Mesodermal cell (in vitro differentiated cells): Measurements from ENCODE around the gene BMP10.
"Not testable (repeated sequence)": the region's sequence is repeated elsewhere in the genome, so short reads cannot be mapped to it uniquely, and the experiment has no call there.

Source experiments
- H3K27ac ChIP-seq: 2 replicates; pipeline ENCODE4 v1.7.0; 2013; ENCODE audit warnings: mild to moderate bottlenecking, low read depth, low read length, moderate library complexity; ENCODE audit not compliant: severe bottlenecking
- H3K36me3 ChIP-seq: 2 replicates; pipeline ENCODE4 v1.7.1; 2013; ENCODE audit warnings: mild to moderate bottlenecking, low read length, moderate library complexity; ENCODE audit not compliant: control insufficient read depth, insufficient read depth
- H3K4me1 ChIP-seq: one replicate; pipeline ENCODE4 v1.7.1; 2013; ENCODE audit warnings: mild to moderate bottlenecking, low read length; ENCODE audit not compliant: insufficient read depth, control insufficient read depth, poor library complexity, severe bottlenecking
- H3K4me3 ChIP-seq: 2 replicates; pipeline ENCODE4 v1.7.0; 2013; ENCODE audit warnings: low read length, control low read depth, mild to moderate bottlenecking; ENCODE audit not compliant: insufficient read depth, poor library complexity, severe bottlenecking; ENCODE audit errors: extremely low read depth
- H3K9me3 ChIP-seq: 2 replicates; pipeline ENCODE4 v1.7.1; 2013; ENCODE audit warnings: mild to moderate bottlenecking, low read length, moderate library complexity; ENCODE audit not compliant: control insufficient read depth
- WGBS, 2 experiments: methylation state at CpG; one replicate each; pipeline ENCODE4 v1.1.5; 2013; ENCODE audit warnings: missing lambda C conversion rate in 2 of 2; ENCODE audit not compliant: insufficient coverage in 2 of 2; 5-methylcytosine and 5-hydroxymethylcytosine counted together

Gene BMP10

DNA sequence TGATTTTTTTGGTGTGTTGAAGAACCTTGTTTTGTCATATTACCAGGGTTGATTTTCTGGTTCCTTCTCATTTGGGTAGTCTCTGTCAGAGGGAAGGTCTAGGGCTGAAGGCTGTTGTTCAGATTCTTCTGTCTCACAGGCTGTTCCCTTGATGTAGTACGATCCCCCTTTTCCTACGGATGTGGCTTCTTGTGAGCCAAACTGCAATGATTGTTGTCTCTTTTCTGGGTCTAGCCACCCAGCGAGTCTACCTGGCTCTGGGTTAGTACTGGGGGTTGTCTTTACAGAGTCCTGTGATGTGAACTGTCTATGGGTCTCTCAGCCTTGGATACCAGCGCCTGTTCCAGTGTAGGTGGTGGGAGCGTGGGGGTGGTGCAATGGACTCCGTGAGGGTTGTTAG is 24.8 kb upstream of the BMP10 start:
- not testable (repeated sequence) for H3K4me3 ChIP-seq, H3K9me3 ChIP-seq, H3K36me3 ChIP-seq, H3K27ac ChIP-seq, H3K4me1 ChIP-seq
- WGBS, 2 experiments: 100% methylated on average over 2 to 3 of the region's 6 CpGs

DNA sequence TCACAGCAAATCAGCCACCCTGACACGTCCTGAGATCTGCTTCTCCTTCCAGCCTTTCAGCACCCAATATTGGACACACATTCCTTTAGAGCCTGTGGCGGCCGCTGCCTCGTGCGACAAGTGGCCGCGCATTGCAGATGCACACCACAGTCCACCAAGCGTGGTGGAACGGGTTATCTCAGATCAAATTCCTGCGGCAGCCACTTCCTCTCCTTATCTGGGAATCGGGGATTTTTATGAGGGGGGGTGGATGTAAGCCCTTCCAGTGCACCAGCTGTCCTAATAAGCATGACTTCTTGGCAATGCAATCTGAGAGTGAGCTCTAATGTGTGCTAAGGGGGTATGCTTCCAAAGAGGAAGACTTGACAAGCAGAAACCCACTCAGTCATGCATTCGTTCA is 18.3 kb upstream of the BMP10 start:
- WGBS, 2 experiments: 91 to 94% methylated on average over 8 to 11 of the region's 12 CpGs

DNA sequence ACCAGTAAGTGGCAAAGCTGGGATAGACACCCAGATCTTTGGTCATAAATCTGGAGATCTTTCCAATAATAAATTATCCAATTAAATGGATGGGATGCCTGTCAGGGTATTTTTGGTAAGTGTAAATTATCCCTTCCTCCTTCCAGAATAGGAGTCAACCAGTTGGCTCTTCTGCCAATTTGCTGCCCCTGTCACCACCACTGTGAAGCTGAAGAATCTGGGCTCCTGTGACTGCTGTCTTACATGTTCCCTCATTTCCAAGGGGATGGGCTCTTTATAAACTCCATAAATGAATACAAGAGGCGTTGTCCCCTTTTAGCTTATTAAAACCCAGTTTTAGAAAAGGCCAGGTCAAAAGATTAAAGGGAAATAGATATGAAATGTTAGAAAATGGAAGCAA is 17.8 kb upstream of the BMP10 start:
- no CpG with 5 or more reads among the region's 1 CpG for WGBS, 2 experiments
- H3K4me1 ChIP-seq: peaks cover 8% of the 10 kb centered on the region
- no peaks in the 10 kb centered on the region for H3K36me3 ChIP-seq
- no peak overlapping the region for H3K27ac ChIP-seq
- no peak overlapping the region for H3K4me3 ChIP-seq
- no peaks in the 10 kb centered on the region for H3K9me3 ChIP-seq

More for the DNA sequence above, 18.3 kb upstream of the BMP10 start:
- Histone ChIP-seq H3K4me3 (no peak overlapping the region), H3K4me1 (peaks cover 8% of the 10 kb centered on the region), H3K9me3 (no peaks in the 10 kb centered on the region), H3K36me3 (no peaks in the 10 kb centered on the region), H3K27ac (peak overlapping the region; percentile 10)

DNA sequence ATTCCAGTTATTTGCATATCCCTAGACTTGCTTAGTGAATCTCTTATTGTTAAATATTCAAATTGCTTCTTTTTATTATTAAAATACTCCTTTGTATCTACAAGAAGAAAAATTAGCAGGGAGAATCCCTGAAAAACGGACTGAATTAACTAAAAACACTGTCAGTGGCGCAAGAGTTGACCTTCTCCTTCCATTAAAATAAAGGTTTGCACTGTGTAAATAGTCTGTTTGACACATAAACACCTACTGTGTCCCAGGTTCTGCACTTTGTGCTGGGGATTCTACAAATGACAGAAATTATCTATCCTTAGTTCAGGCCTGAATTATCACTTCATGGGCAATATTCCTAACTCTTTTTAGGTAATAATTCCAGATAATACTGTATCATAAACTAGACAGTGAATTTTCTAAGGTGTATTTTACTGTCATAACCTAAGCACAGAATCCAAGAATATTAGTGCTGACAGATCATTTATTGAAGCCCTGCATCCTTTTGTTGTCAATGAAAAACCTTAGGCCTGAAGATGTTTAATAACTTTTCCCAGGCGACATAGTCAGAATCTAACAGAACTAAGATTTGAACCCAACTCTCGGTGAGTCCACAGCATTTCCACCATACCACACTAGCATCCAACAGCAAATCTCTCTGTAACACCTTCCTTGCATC is 17.0 kb upstream of the BMP10 start:
- H3K4me1 ChIP-seq: peaks cover 8% of the 10 kb centered on the region
- H3K36me3 ChIP-seq: no peaks in the 10 kb centered on the region
- no peak overlapping the region for H3K27ac ChIP-seq
- 90 to 95% methylated on average over 2 to 4 of the region's 4 CpGs for WGBS, 2 experiments
- H3K4me3 ChIP-seq: no peak overlapping the region
- H3K9me3 ChIP-seq: no peaks in the 10 kb centered on the region

DNA sequence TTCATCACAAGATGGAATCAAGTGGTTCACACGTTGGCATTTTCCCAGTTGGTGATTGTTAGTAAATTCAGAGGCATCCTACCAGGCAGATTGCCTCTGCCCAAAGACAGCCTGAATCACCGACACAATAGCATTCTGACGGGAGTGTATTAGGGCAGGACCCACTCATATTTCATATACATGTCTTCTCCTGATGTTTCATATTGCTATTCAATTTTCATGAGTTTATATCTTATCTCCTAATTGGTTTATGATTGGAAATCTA is 14.5 kb upstream of the BMP10 start:
- WGBS, 2 experiments: 17 to 40% methylated on average over 1 of the region's 3 CpGs
- Histone ChIP-seq H3K36me3 (no peaks in the 10 kb centered on the region), H3K4me3 (no peak overlapping the region), H3K9me3 (no peaks in the 10 kb centered on the region), H3K27ac (no peak overlapping the region), H3K4me1 (peaks cover 8% of the 10 kb centered on the region)

DNA sequence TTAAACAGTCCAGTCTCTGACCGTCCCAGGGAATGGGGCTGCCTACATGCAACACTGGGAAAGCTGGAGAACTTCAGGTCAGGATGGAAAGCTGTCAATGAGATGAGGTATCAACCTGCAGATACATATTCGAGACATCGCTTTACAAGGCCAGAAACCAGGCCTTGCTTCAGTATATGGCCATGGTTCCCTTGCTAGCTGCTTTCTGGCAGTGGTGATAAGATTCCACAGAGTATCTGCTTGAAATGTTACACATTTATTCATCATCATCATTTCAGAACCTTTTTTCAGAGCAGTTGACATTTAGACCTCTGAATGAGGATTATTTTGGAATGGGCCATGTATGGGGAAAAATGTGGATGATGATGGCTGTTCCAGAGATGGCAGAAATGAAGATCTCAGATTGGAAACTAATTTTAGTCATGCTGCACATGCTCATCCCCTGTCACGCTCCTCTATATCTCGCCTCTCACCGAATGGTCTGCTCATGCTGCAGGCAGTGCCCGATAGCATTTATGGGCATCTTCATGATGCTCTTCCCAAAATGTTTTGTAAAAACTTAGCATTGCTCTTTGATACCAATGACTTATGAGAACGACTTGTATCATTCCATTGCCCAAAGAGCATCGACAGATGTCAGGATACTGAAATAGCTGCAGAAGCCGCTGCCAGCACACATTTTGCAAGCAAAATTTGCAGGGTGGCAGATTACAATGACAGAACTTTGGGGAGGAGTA is 14.0 kb upstream of the BMP10 start:
- H3K36me3 ChIP-seq: no peaks in the 10 kb centered on the region
- H3K4me1 ChIP-seq: peaks cover 13% of the 10 kb centered on the region
- 91 to 97% methylated on average over 10 of the region's 10 CpGs for WGBS, 2 experiments
- no peaks in the 10 kb centered on the region for H3K9me3 ChIP-seq
- H3K27ac ChIP-seq: no peak overlapping the region
- no peak overlapping the region for H3K4me3 ChIP-seq

DNA sequence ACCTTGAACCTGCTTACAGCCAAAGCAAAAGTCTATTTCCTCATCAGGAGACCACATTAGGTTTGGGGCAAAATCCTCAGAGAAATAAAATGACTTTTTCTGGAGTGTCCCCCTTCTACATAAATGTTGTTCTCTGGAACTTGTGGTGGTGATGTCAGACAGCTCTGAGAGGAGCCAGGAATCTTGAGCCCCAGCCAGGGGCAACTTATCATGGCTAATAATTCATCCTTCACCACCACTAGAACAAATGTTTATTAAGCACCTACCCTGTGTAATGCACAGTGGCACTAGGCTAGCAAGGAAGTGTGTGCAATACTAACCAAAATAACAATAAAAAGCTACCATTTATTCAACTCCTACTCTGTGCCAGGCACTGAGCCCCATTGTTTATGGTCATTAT is 9.0 kb upstream of the BMP10 start:
- Histone ChIP-seq H3K9me3 (no peaks in the 10 kb centered on the region), H3K36me3 (no peaks in the 10 kb centered on the region), H3K27ac (no peak overlapping the region), H3K4me1 (peaks cover 30% of the 10 kb centered on the region), H3K4me3 (no peak overlapping the region)

DNA sequence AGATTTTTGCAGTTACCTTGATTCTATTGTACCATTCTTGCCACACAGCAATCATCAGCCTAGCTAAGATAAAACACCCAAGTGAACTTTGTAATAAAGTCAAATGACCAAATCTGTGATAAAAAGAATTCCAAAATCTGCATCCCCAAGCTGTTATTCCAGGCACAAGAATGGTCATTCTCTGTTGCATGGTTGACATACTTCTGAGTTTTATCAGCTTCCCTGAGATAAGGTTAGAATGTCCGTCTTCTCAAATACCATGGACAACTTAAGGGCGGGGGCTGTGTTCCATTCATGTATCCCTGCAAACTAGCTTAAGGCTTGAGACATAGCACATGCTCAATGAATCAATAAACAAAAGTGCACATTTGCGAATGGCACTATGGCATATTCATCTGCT is 8.1 kb upstream of the BMP10 start:
- Histone ChIP-seq H3K4me1 (peaks cover 30% of the 10 kb centered on the region), H3K4me3 (no peak overlapping the region), H3K27ac (peak overlapping the region; percentile 91), H3K9me3 (no peaks in the 10 kb centered on the region), H3K36me3 (no peaks in the 10 kb centered on the region)
- 81 to 85% methylated on average over 3 of the region's 3 CpGs for WGBS, 2 experiments

DNA sequence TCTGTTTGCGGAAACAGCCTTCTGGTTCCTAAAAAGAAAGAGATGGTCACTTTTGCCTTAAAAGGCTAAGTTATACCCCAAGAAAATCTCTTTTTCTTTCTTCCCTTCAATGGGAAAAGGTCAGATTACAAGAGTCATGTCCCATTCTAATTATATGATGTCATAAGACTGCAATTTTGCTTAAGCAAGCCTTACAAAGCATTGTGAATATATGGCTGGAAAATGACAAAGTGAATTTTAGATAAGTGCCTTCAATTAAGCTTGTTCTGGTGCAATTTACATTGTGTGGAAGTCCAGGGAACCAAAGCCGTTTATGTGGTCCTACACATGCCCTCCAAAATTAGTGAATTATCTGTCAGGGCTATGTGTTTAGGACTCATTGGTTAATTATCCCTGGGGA is 7.6 kb upstream of the BMP10 start:
- peak overlapping the region; percentile 91 for H3K27ac ChIP-seq
- H3K9me3 ChIP-seq: no peaks in the 10 kb centered on the region
- 100% methylated on average over 1 of the region's 2 CpGs; no CpG with 5 or more reads in 1 of the 2 experiments for WGBS, 2 experiments

DNA sequence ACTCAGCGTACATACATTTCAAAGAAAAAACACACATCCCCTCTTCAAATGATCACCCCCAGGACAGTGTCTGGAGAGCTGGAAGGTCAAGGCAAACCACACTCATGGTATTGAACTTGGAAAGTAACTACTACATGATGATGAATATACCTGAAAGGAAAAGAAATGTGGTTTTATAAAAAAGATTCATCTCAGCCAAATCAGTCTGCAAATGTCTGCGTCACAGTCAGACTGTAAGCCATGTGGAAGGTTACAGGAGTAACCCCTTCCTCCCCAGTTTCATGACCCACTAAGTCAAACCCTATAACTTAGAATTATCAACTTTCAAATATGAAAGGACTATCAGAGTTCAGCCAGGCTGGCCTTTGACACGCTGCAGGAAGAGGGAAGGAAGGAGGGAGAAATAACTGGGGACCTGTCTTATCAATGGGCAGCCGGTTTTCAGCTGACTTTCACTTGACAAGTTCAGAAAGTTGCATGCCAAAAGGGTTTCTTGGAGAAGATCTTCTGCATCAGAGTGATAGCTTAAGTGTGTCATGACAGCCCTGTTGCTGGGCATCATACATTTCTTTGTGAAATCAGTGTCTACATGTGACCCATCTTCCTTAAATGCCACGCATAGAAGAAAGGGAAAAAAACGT is 7.0 kb upstream of the BMP10 start:
- Histone ChIP-seq H3K27ac (peak overlapping the region; percentile 91), H3K4me3 (no peak overlapping the region), H3K9me3 (no peaks in the 10 kb centered on the region), H3K36me3 (no peaks in the 10 kb centered on the region), H3K4me1 (peaks cover 30% of the 10 kb centered on the region)
- WGBS, 2 experiments: 79 to 89% methylated on average over 1 to 5 of the region's 6 CpGs

More for the DNA sequence above, 7.6 kb upstream of the BMP10 start:
- peaks cover 30% of the 10 kb centered on the region for H3K4me1 ChIP-seq
- H3K4me3 ChIP-seq: no peak overlapping the region
- no peaks in the 10 kb centered on the region for H3K36me3 ChIP-seq
